GM12873 (cell line): ENCODE results near the gene GREM1.

ENCODE experiments used
- CTCF ChIP-seq: IDR thresholded peaks from 2 replicates; pipeline ENCODE4 v1.5.1; 2012; ENCODE audit warnings: low read depth, mild to moderate bottlenecking, moderate library complexity, low read length, control low read depth; ENCODE audit not compliant: insufficient read depth; ENCODE audit errors: missing control alignments

GREM1 gene

DNA sequence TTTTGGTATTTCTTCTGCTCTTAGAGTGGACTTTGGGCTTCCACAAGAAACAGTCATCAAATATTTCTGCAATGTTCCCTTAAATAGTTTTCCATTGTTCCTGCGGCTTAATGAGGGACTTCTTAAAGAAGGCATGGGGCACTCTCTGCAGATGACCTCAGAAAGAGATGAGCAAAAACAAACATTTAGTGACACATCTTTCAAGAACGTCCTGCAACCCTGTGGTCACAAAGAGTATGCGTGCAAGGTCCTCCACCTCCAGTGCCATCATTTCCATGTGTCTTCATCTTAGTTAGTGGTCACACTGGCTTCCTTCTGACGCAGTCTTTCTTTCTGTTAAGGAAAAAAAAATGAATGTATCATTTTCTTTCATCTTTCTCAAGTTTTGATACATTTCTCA is 56.2 kb downstream of the GREM1 start:
- TF ChIP-seq CTCF = no peak

GRCh38 chr15:32775103-32775502 is 57.3 kb downstream of the GREM1 start:
- TF ChIP-seq CTCF = no peak

DNA sequence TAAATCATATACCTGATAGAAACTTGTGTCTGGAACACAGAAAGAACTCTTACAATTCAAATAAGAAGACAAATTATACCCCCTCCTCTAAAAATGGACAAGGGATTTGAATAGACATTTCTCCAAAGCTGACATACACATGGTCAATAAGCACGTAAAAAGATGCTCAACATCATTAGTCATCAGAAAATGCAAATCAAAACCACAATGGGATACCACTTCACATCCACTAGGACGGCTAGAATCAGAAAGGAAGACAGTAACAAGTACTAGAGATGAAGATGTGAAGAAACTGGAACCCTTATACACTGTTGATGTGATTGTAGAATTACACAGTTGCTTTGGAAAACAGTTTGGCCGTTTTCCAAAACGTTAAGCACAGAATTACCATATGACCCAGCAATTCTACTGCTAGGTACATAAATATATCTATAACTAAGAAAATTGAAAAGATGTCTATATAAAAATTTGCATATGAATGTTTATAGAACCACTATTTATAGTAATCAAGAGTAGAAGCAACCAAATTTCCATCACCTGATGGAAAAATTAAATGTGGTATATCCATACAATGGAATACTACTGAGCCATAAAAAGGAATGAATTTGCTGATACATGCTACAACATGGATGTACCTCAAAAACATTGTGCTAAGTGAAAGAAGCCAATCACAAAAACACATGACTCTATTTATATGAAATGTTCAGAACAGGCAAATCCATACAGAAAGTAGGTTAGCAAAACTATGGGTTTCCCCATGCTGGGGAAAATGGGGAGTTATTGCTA is 60.8 kb downstream of the GREM1 start:
- TF ChIP-seq CTCF = no peak

- no peak for TF ChIP-seq CTCF
Measured at GRCh38 chr15:32781781-32782180, 64.0 kb downstream of the GREM1 start.

DNA sequence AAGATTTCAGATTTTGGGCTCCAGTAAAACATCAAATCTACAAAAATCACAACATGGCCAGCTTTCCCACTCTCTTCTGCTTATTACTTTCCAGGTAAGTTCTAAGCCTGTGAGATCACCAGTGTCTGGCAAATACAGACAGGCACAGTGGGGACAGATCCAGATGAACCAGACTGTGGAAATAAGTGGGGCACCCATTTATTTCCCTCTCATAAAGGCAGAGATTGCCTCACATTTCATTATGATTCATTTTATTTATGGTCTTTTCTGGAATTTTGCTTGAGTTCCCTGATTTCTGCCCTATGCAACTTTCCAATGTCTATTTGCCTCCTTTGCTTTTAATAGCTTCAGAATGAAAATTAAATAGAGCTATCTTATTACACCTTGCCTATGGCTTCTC is 66.8 kb downstream of the GREM1 start:
- TF ChIP-seq CTCF = no peak

GRCh38 chr15:32786906-32787305 is 69.1 kb downstream of the GREM1 start:
- TF ChIP-seq CTCF = no peak

DNA sequence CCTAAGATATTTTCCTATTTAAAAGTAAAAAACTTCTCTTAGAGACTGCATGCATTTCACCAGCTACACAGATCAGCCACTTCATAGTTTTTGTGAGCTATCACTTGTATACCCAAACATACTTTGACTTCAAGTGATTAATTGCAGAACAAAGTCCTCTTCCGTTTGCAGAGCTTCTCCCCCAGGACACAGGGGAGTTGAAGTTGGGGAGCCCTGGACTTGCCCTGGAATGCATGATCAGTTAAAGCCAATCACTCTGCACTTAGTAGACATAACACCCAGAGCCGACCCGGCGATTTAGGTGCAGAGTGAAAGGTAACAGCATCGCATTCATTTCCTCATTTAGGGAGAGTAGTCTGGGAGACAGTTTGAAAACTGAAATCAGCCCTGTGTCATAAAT is 70.1 kb downstream of the GREM1 start:
- no peak for TF ChIP-seq CTCF
